Loucy (cell line): ENCODE data around the gene CNTFR.

Experiments used
- H2AFZ ChIP-seq: fragments of 200-600 bp; sonication (generic); 2 replicates; pipeline ENCODE4 v1.6.0; 2016; ENCODE audit warnings: antibody characterized with exemption, mild to moderate bottlenecking, low read length, moderate library complexity
- H3F3A ChIP-seq: fragments of 200-600 bp; 2 replicates; pipeline ENCODE4 v1.6.0; 2016; ENCODE audit warnings: antibody characterized with exemption, low read depth, mild to moderate bottlenecking
- H3K27me3 ChIP-seq: fragments of 200-600 bp; sonication (generic); 2 replicates; pipeline ENCODE4 v1.6.1; 2014; ENCODE audit warnings: low read length, mild to moderate bottlenecking; ENCODE audit not compliant: insufficient read depth, poor library complexity, severe bottlenecking
- H3K36me3 ChIP-seq: fragments of 200-600 bp; sonication (generic); 2 replicates; pipeline ENCODE4 v1.6.1; 2016; ENCODE audit warnings: low read length; ENCODE audit not compliant: insufficient read depth
- H3K4me1 ChIP-seq: fragments of 200-600 bp; sonication (generic); 2 replicates; pipeline ENCODE4 v1.5.1; 2014; ENCODE audit warnings: low read length, mild to moderate bottlenecking; ENCODE audit not compliant: insufficient read depth, poor library complexity, severe bottlenecking
- H3K4me2 ChIP-seq: fragments of 200-600 bp; sonication (generic); 2 replicates; pipeline ENCODE4 v1.6.0; 2014; ENCODE audit warnings: antibody characterized with exemption, low read length, low read depth, mild to moderate bottlenecking; ENCODE audit not compliant: poor library complexity, severe bottlenecking
- H3K4me3 ChIP-seq: fragments of 200-600 bp; sonication (generic); 2 replicates; pipeline ENCODE4 v1.5.1; 2014; ENCODE audit warnings: low read length, mild to moderate bottlenecking, mixed read lengths; ENCODE audit not compliant: poor library complexity, severe bottlenecking
- H3K79me2 ChIP-seq: fragments of 200-600 bp; sonication (generic); 2 replicates; pipeline ENCODE4 v1.6.1; 2014; ENCODE audit warnings: low read length; ENCODE audit not compliant: insufficient read depth
- H3K9ac ChIP-seq: fragments of 200-600 bp; sonication (generic); 2 replicates; pipeline ENCODE4 v1.6.0; 2014; ENCODE audit warnings: mild to moderate bottlenecking, low read depth, low read length, moderate library complexity; ENCODE audit not compliant: poor library complexity, severe bottlenecking
- H3K9me2 ChIP-seq: fragments of 200-600 bp; sonication (generic); replicated peaks from 2 replicates; pipeline ENCODE4 v1.6.1; 2016; ENCODE audit warnings: low read depth, low read length, mixed read lengths
- H3K9me3 ChIP-seq: fragments of 200-600 bp; sonication (generic); 2 replicates; pipeline ENCODE4 v1.6.1; 2014; ENCODE audit warnings: mild to moderate bottlenecking, antibody characterized with exemption, low read length, low read depth; ENCODE audit not compliant: insufficient read depth
- H4K20me1 ChIP-seq: fragments of 200-600 bp; sonication (generic); 2 replicates; pipeline ENCODE4 v1.6.0; 2014; ENCODE audit warnings: antibody characterized with exemption, low read length, mild to moderate bottlenecking; ENCODE audit not compliant: insufficient read depth, poor library complexity, severe bottlenecking
- EZH2phosphoT487 ChIP-seq: fragments of 200-600 bp; IDR thresholded peaks from 2 replicates; pipeline ENCODE4 v1.6.1; 2018; ENCODE audit warnings: antibody characterized with exemption, mild to moderate bottlenecking, moderate library complexity, borderline replicate concordance
- TF ChIP-seq, protein P1 (sequence below): fragments of 200-600 bp; sonication (generic); conservative IDR thresholded peaks from 2 replicates; pipeline ENCODE4 v1.5.1; 2014; ENCODE audit warnings: mild to moderate bottlenecking, antibody characterized with exemption, low read length

Gene CNTFR

GRCh38 chr9:34547960-34548611 lies 41.4 kb downstream of the CNTFR start:
- Histone ChIP-seq H2AFZ (no peak overlapping the region), H3K4me2 (no peak overlapping the region), H3K4me3 (no peak overlapping the region), H3K79me2 (no peaks in the 10 kb centered on the region), H3K4me1 (no peaks in the 10 kb centered on the region), H3K27me3 (no peaks in the 10 kb centered on the region), H4K20me1 (no peaks in the 10 kb centered on the region), H3K36me3 (no peaks in the 10 kb centered on the region), H3F3A (no peaks in the 10 kb centered on the region), H3K9me2 (no peaks in the 10 kb centered on the region), H3K9me3 (no peaks in the 10 kb centered on the region), H3K9ac (no peak overlapping the region)
- TF ChIP-seq, protein P1, sequence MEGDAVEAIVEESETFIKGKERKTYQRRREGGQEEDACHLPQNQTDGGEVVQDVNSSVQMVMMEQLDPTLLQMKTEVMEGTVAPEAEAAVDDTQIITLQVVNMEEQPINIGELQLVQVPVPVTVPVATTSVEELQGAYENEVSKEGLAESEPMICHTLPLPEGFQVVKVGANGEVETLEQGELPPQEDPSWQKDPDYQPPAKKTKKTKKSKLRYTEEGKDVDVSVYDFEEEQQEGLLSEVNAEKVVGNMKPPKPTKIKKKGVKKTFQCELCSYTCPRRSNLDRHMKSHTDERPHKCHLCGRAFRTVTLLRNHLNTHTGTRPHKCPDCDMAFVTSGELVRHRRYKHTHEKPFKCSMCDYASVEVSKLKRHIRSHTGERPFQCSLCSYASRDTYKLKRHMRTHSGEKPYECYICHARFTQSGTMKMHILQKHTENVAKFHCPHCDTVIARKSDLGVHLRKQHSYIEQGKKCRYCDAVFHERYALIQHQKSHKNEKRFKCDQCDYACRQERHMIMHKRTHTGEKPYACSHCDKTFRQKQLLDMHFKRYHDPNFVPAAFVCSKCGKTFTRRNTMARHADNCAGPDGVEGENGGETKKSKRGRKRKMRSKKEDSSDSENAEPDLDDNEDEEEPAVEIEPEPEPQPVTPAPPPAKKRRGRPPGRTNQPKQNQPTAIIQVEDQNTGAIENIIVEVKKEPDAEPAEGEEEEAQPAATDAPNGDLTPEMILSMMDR = peak; percentile 51
- no peak for TF ChIP-seq EZH2phosphoT487

DNA sequence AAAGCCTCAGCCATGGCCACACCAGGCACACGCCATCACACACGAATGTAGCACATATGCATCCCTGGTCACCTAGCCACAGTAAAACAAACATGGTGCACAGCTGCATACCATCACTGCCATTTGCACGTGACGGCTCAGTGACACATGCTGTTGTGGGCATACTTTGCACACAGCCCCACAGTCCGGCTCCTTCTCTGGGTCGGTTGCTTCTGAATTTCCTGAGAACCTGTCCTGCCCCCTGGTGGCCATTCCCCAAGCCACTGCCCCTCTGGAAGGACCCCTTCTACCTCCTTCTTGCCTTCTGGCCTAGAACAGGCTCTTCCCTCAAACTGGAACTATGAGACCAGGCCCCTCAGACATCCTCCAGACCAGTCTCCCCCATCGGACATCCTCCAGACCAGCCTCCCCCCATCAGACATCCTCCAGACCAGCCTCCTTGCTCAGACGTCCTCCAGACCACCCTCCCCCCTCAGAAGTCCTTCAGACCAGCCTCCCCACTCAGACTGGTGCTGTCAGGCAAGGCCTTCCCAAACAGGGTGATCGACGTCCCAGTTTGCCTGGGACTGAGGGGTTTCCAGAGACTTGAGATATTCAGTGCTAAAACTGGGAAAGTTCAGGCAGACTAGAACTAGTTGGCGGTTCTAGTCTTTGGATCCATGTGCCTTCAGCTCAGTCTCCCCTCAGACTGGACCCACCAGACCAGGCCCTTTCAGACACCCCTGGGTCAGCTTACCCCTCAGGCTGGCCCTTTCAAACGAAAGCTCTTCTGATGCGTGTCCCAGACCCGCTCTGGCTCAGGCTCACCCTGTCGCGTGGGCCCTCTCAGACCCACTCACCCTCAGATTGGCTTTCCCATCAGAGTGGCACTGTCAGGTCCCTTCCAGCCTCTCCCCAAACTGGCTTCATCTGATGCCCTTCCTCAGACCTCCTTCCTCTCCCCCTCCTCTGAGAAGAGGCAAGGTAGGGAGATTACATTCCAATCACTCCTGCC lies 42.4 kb downstream of the CNTFR start:
- Histone ChIP-seq H3K9me2 (no peaks in the 10 kb centered on the region), H3K9ac (no peak overlapping the region), H3F3A (no peaks in the 10 kb centered on the region), H3K4me2 (no peak overlapping the region), H4K20me1 (no peaks in the 10 kb centered on the region), H3K9me3 (no peaks in the 10 kb centered on the region), H3K4me1 (no peaks in the 10 kb centered on the region), H3K4me3 (no peak overlapping the region), H2AFZ (no peak overlapping the region), H3K27me3 (no peaks in the 10 kb centered on the region), H3K79me2 (no peaks in the 10 kb centered on the region), H3K36me3 (no peaks in the 10 kb centered on the region)
- TF ChIP-seq EZH2phosphoT487 = no peak
- TF ChIP-seq, protein P1 = peak; percentile 85

DNA sequence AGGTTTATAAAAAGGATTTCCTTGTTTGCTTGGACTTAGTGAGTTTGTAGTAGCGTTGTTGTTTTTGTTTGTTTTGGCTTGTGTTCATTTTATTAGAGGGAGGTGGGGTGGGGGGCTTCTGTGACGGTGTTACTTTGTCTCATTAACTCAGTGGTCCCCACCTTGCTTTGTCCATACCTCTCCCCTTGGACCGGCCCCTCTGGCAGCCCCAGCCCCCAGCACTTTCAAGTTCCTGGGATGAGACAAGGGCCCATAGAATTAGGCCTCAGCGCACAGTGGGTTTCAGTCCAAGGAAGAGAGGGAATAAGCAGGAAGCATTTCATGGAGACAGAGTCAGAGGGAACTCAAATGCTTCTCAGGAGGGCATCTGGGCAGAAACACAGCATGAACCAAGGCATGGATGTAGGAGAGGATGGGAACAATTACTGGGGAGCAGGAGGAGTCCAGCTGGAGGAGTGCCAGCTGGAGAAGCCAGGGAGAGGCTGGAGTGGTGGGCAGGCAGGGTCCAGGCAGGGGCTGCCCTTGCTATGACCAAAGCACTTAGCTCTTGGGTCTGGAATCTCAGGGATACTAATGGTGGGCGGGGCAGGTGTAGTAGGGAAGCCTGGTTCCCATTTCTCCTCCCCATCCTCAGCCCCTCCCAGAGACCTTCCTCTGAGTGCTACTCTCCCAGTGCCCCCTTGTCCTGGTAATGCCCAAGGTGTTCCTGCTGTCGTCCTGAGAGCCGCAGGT lies 43.3 kb downstream of the CNTFR start:
- Histone ChIP-seq H3K4me2 (no peak overlapping the region), H3K9me3 (no peaks in the 10 kb centered on the region), H3F3A (no peaks in the 10 kb centered on the region), H2AFZ (no peak overlapping the region), H4K20me1 (no peaks in the 10 kb centered on the region), H3K4me3 (no peak overlapping the region), H3K9ac (no peak overlapping the region), H3K9me2 (no peaks in the 10 kb centered on the region), H3K4me1 (no peaks in the 10 kb centered on the region), H3K27me3 (no peaks in the 10 kb centered on the region), H3K79me2 (no peaks in the 10 kb centered on the region), H3K36me3 (no peaks in the 10 kb centered on the region)
- no peak for TF ChIP-seq EZH2phosphoT487
- TF ChIP-seq, protein P1 = no peak
